Endometrial microvascular endothelial cells (primary cell): Measurements from ENCODE around the gene FUS. TPM values are rescaled to one million over a fixed set of nuclear protein-coding genes. Genes with fewer than 3 reads are reported as not detected.
"Not testable (repeated sequence)": the region's sequence is repeated elsewhere in the genome, so short reads cannot be mapped to it uniquely, and the experiment has no call there.

Experiments used
- in situ Hi-C: cut with HindIII; loops from 2 replicates; pipeline ENCODE4 v1.10.0; 2017; ENCODE audit warnings: low sequenced_read_pairs, low pct_unique_long_range_greater_than_20kb; ENCODE audit errors: inconsistent ontology term
- total RNA-seq: library from RNA; depleted of rRNA; stranded (reverse); fragments of >200 nt; gene quantifications from one replicate; pipeline ENCODE4 v1.2.3, GENCODE V29; 2015; ENCODE audit errors: inconsistent ontology term

The FUS gene
- total RNA-seq, 1 donor from 2014 or later = 79.0 TPM

DNA sequence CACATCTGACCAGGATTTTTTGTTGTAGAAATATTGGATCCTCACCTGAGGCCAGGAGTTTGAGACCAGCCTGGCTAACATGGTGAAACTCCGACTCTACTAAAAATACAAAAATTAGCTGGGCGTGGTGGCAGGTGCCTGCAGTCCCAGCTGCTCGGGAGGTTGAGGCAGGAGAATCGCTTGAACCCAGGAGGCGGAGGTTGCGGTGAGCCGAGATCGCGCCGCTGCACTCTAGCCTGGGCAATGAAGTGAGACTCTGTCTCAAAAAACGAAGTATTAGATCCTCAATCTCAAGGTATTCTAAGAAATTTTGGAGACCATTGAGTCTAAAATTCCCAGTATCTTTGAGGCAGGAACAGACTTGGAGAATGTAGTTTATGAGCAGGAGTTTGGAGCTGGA is 15.9 kb downstream of the FUS start:
- in situ Hi-C loops = not testable (repeated sequence)

DNA sequence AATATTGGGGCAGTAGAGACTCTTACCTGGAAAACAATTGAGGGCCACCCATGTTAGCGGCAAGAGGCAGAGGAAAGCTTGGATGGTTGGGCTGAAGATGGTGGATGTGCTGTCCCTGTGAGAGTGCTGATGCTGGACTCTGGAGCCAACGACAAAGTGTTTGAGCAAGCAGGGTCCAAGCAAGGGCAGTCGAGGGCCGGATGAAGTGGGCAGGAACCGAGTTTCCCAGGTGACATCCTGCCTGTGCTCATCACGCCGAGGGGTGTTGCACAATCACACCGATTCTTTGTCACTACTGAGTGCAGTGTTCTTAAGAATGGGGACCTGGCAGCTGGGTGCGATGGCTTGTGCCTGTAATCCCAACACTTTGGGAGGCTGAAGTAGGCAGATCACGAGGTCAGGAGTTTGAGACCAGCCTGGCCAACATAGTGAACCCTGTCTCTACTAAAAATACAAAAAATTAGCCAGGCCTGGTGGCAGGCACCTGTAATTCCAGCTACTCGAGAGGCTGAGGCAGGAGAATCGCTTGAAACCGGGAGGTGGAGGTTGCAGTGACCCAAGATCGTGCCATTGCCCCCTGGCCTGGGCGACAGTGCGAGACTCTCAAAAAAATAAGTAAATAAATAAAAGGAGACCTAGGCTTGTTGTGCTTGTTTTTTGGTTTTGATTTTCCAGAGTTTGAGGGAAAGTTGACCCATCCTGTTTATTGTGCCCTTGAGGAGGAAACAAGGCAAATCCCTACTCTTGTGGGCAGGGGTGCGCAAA is 16.6 kb downstream of the FUS start:
- in situ Hi-C loops = no loop called here

DNA sequence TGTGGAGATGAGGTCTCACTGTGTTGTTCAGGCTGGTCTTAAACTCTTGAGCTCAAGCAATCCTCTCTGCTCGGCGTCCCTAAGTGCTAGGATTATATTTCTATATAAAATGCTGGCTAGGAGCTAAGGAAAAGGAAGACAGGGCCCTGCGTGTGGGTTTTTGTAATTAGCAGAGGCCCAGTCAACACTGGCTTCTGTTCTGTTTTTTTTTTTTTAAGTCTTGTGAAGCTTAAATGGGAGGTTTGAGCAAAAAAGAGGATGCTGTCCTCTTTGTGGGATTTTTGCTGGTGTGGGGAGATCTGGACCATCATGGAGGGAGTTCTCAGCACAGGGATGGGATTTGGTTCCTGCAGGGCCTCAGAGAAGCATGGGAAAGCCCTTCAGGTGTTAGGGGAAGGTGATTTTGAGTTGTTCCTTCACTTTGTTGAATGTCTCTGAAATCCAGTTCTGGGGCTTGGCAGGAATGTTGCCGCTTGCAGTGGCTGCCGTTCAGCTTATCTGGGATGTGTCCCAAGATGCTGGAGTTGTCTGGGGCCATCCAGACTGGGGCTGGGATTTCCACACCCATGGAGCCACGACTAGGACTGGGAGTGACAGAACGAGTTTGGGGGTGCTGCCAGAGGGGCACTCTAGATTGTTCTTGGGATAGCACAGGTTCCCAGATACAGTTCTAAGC is 18.4 kb downstream of the FUS start:
- in situ Hi-C loops = no loop called here

DNA sequence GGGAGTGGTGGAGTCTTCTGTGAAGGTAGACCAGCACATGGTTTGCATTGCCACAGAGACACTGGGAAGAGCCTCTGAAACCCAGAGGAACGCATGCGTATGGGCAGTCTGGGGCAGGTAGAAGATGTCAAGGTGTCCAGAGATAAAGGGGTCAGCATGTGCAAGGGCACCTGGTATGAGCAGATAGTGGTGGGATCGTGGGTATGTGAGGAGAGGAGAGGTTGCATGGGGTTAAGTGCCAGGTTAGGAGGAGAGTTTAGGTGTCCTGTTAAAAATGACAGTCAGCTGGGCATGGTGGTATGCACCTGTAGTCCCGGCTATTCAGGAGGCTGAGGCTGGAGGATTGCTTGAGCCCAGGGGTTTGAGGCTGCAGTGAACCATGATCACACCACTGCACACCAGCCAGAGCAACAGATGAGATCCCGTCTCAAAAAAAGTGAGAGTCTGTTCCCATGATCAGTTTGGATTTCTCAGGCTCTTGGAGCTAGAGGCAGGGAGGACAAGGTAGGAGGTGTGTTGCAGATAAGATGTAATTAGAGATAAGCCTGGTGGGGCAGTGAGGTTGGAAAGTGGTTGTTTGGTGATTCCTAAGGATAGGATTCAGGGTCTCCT is 19.6 kb downstream of the FUS start:
- in situ Hi-C loops = no loop called here

DNA sequence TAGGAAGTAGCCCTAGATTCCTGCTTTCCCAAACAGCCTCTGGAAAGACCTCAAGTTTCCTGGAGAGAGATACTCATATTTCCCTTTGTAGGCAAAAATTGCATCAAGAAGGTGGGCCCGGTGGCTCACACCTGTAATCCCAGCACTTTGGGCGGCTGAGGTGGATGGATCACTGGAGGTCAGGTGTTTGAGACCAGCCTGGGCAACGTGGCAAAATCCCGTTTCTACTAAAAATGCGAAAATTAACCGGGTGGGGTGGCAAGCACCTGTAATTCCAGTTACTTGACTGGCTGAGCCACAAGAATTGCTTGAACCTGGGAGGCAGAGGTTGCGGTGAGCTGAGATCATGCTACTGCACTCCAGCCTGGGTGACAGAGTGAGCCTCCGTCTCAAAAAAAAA is 20.2 kb downstream of the FUS start:
- in situ Hi-C loops = not testable (repeated sequence)

DNA sequence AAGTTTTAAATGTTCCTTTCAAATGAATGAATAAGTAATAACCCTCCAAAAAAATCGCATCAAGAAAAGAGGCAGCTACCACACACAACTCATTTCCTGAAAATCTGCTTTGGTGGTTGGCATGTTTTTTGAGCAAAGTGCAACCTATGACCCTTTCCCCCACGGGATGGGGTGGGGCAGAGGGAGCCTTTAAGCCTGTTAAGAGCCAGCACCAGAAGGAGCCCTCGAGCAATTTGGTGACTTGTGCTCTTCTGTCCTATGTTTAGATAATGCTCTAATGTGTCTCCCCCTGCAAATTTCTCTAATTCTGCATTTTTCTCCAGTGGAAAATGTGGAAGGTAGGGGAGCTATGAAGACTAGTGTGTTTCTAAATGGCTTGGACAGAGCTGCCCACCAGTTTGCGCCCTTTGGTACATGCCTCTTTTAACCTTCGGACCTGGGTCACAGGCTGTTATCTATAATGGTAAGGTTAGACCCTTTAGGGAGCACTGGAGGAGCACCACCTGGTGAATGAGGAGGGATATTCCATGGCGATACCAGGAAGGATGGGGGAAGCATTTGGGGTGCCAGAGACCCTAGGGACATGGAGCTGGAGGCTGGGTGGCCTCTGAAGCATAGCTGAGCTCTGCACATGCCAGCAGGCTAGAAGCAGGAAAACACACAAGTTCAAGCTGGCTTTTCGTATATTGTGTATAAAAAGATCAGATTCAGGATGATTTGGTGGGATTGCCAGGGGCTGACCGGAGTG is 21.1 kb downstream of the FUS start:
- in situ Hi-C loops = no loop called here

DNA sequence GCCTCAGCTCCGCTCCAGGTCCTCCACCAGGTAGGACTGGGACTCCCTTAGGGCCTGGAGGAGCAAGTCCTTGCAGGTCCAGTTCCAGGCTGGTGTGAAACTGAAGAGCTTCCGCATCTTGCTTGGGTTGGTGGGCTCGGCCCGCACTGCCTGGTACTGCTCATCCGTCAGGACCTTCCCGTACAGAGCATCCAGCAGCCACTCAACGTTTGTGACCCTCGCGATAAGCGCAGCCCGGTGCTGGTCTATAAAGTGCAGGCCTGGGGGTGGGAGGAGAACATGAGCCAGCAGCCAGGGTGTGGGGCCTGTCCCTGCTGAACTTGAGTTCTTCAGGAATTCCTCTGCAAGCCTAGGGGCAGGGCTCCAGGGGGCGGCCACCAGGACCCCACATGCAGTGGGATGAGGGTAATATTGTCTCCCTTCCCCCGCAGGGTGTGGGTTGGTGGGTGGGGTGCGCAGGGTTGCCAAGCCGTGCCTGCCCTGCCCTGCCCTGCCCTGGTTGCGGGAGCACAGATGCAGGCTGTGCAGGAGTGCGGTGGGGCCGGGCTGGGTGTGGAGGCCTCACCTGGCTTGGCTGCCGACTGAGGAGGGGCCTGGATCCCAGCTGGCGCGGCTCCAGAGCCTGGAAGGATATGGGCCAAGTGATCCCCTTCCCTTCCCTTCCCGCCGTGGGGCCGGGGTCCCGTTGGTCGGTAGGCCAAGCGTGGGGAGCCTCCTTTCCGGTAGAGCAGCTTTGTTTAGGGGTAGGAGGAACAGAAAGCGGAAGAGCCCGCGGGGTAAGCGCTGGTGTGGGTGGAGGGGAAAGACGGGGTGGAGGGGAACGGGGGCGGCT is 21.9 kb downstream of the FUS start:
- in situ Hi-C loops = no loop called here

DNA sequence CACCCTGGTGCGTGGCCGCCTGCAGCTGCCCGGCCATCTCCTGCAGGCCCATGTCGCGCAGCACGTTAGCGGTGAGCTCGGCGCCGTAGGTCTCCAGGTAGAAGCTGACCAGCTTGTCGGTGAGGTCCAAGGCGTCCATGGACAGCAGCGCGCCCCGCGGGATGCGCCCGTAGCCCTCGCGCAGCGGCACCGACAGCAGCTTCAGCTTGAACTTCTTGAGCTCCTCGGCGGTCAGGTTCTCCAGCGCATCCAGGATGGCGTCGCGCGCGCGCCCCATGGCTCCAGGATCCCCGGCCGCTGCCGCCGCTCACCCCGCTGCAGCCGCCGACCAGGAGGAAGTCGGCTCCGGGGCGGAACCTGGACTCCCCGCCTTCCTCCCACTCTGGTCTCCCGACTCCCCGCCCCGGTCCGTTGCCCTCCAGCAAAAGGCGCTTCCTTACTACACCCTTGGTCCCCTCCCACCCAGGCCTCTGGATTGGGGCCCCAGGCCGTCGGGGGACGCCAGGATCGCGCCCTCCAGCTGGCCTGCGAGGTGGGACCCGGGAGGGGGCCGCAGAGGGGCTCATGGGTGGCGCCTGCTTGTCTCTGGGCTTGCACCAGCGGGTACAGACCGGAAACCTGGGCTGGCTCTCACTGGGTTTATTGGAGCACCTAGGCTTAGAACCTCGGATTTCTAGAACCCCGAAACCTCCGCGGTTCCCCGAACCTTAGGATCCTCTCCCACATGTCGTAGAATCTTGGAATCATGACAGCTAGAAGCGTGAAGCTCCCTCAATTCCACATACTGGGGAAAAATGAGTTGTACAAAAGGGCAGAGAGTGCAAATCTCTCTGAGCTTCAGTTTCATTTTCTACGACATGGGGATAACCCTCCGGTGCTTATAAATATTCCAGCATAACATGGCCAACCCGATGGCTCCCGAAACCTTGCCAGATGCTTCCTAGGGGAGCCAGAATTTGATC is 22.8 kb downstream of the FUS start, which contains the start of gene PYCARD:
Gene PYCARD (minus strand): TSS at position 347 of the 962 bp plus-strand sequence. CDS start 70 bp downstream, at position 277.
- in situ Hi-C loops = no loop called here

DNA sequence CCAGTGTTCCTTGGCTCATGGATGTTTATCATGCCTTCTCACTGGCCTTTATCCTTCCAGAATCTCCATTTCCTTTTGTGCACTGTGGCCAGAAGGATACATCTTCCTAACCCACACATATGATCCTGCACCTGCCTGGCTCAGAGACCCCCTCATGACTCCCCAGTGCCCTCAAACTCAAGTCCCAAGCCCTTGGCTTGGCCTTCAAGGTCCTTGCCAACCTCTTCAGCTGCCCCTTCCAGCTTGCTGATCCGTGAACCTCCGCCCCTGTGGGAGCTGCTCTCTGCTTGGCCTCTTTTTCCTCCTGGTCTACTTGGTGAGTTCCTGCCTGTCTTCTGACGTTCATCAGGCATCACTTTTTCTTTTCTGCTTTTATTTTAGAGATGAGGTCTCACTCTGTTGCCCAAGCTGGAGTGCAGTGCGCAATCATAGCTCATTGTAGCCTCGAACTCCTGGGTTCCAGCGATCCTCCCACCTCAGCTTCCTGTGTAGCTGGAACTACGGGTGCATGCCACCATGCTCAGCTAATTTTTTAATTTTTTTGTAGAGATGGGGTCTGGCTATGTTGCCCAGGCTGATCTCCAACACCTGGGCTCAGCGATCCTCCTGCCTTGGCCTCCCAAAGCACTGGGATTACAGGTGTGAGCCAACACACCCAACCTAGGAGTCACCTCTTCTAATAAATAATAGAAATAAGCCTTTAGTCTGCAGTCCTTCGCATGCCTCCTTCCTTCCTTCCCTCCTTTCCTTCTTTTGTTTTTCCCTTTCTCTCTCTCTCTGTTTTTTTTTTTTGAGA is 25.1 kb downstream of the FUS start:
- in situ Hi-C loops = no loop called here

DNA sequence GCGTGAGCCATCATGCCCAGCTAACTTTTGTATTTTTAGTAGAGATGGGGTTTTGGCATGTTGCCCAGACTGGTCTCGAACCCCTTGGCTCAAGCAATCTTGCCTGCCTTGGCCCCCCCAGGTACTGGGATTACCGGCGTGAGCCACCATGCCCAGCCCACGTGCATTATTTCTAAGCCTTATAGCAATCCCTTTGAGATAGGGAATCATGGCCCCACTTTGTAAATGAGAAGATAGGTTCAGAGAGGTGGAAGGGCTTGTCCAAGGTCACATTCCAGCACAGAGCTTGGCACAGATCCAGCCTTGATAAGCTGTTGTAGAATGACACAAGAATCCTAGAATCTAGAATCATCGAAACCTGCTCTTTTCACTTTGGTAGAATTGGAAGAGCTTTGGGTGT is 26.8 kb downstream of the FUS start:
- in situ Hi-C loops = no loop called here

DNA sequence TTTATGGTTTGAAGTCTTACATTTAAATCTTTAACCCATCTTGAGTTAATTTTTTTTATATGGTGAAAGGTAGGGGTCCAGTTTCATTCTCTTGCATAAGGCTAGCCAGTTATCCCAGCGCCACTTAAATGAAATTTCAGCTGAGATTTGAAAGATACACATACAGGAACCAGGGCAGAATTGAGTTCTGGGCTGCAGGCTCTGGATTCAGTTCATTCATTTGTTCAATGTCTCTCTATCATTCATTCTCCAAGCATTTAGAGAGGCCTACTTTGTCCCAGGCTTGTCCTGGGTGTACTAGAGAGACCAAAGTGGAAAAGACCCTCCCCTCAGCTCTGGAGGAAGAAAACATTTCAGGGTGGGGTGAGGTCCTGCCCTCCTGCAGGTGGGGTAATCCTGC is 33.4 kb downstream of the FUS start:
- in situ Hi-C loops = no loop called here

DNA sequence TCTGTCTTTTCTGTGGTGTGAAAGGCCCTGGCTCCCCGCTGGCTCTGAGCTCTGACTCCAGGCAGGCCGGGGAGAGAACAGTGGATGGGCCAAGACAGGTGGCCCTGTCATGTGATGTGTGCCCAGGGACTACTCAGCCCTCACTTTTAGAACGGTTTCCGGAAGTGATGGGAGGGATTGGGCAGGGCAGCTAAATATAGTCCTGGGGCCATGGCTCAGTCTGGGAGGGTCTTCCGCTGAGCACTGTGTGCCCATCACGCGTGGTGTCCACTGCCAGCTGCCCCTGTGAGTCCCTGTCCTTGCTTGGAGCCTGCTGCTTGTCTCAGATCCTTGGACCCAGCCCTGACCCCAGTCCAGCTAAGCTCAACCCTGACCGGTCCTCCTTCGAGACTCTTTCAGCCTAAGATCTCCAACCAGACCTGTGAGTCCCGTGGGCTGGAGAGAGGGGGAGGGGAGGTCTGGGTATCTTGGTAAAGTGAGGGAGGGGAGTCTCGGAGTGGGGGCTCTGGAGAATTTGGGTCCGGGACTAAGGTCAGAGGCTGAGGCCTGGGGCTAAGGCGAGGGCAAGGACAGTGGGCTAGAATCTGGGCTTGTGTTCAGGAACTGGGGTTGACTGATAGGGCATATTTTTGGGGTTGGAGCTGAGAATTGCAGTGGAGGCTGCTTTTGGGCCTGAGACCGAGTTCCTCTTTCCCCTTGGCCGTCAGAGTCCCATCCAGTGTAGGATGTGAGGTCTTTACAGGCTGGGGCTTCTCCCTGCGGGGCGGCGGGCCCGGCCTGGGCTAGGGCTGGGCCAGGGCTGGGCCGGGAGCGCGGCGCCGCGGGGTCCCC is 34.2 kb downstream of the FUS start, which contains the start of gene TRIM72:
Gene TRIM72 (plus strand): TSS at position 243 of the 831 bp plus-strand sequence. CDS start 620 bp downstream, outside the sequence.
- in situ Hi-C loops = no loop called here

DNA sequence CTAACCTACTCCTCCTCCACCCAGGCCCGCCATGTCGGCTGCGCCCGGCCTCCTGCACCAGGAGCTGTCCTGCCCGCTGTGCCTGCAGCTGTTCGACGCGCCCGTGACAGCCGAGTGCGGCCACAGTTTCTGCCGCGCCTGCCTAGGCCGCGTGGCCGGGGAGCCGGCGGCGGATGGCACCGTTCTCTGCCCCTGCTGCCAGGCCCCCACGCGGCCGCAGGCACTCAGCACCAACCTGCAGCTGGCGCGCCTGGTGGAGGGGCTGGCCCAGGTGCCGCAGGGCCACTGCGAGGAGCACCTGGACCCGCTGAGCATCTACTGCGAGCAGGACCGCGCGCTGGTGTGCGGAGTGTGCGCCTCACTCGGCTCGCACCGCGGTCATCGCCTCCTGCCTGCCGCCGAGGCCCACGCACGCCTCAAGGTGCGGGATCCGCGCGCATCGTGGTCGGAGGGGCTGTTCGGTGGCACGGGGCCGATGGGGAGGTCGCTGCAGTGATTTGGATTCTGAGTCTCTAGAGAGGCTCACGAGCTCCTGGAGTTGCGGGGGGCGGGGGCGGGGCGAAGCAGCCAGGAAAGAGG is 34.9 kb downstream of the FUS start:
- in situ Hi-C loops = no loop called here

DNA sequence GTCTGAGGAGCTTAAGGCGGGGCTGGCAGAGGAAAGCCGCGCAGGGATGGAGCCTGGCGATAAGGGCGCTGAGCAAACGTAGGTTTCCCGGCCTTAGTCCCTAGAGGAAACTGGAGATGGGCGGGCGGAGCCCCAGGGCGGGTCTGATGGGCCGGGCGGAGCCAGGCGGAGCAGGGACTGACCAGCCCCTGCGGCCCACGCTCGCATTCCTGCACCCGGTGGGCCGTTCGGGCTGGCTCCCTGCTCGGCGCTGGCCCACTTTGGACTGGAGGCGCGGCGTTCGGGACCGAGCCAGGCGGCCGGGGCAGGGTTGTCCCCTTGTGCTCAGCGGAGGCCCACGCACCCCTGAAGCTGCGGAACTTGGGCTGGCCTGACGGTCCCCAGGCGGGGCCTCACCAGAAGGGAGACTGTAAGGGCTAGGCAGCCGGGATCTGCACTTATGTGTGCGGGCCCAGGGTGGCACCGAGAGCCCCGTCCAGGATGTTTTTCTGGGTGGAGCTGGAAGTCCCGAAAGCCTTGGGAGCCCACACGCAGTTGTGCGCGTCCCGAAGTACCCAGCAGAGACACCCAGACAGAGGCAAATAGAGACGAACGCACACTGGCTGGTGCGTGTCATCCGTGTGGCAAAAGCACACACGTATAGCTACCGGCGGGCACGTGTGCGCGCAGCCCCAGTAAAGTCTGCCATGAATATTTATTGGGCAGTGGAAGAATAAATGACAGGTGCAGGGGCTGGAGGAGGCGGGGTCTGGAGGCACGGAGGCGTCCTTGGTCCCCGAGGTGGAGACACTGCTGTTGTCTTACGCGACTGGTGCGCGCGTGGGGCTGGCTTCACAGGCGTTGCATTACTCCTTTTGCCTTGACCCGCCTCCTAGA is 35.6 kb downstream of the FUS start:
- in situ Hi-C loops = no loop called here
